Measurements from ENCODE around the gene GPANK1. TPM values are rescaled to one million over a fixed set of nuclear protein-coding genes. Genes with fewer than 3 reads are reported as not detected.

GPANK1 gene
- total RNA-seq, 4 donors from 2014 or later = 13.4 to 20.0 (median 16.7) TPM

DNA sequence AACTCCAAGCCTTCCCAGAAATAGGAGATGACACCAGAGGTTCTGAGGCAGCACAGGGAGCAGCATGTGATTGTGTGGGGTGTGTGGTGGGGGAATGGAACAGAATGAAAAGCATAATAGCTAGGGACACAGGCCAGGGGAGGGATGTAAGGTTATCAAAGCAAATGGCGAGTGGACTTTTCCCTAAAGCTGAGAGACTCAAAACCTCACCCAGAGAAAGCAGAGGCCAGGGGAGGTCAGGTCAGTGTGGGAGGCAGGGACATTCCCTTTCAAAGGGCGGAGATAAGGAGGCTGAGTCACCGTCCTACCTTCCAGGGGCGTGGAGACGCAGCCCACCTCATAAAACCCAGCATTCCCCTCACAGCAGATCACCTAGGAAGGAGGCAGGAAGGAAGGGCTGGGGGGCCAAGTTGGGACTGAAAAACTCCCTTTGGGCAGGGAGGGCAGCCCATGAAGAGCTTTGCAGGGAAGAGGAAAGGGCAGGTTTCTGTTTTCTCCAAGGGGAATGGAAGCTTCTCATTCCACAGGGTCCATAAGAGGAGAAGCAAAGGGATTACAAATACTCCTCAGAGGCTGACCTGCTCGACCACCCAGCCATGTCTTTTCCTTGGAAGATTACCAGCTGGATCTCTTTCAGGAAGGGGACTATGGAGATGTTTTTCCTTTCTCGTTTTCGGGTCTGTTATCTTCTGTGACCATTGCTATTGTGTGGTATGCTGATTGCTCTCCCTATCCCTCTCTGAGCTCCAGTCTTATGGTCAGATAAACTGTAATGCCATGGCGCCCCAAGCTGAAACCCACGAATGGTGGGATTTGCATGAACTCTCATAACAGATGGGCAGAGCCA is 25.7 kb upstream of the GPANK1 start:
- TF ChIP-seq, protein P1, sequence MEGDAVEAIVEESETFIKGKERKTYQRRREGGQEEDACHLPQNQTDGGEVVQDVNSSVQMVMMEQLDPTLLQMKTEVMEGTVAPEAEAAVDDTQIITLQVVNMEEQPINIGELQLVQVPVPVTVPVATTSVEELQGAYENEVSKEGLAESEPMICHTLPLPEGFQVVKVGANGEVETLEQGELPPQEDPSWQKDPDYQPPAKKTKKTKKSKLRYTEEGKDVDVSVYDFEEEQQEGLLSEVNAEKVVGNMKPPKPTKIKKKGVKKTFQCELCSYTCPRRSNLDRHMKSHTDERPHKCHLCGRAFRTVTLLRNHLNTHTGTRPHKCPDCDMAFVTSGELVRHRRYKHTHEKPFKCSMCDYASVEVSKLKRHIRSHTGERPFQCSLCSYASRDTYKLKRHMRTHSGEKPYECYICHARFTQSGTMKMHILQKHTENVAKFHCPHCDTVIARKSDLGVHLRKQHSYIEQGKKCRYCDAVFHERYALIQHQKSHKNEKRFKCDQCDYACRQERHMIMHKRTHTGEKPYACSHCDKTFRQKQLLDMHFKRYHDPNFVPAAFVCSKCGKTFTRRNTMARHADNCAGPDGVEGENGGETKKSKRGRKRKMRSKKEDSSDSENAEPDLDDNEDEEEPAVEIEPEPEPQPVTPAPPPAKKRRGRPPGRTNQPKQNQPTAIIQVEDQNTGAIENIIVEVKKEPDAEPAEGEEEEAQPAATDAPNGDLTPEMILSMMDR (IDR thresholded peaks at IDR 0.05; ENCODE audit: low read depth) = no peak

DNA sequence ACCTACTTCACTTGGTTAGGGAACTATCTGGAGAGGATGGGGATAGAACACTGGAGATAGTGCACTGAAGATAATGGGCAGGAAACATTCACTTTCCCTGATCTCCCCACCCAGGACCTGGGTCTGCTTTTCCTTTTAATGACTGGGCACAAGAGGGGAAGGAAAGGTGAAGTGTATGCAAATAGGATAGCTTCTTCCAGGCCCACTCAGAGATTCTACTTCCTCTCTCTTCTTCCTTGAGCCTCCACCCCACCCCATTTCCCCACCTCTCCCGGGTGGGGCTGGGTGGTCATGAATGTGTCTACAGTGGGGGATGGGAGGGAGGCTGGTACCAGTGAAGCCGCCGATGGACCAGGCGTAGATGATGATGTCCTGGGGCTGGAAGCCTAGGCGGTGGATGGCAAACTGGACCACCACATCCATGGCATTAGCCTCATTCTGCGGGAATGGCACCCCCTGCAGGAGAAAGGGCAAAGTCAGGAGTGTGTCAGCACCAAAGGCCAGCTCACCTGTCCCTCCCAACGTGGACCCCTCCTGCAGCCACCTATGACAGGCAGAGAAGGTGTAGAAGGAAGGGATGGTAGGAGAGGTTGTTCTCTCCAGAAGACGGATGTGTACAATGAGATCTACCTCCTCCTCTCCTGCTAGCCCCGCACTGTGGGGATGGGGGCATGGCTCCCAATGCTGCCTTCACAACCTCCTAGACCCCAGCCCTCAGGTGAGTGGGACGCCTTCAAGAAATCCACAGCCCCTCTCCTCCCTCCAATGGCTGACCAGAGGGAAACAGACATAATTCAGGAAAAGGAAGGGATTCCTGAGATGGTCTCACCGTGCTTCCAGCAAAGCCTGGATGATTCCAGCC is 24.7 kb upstream of the GPANK1 start:
- TF ChIP-seq, protein P1 (IDR thresholded peaks at IDR 0.05; ENCODE audit: low read depth) = no peak

DNA sequence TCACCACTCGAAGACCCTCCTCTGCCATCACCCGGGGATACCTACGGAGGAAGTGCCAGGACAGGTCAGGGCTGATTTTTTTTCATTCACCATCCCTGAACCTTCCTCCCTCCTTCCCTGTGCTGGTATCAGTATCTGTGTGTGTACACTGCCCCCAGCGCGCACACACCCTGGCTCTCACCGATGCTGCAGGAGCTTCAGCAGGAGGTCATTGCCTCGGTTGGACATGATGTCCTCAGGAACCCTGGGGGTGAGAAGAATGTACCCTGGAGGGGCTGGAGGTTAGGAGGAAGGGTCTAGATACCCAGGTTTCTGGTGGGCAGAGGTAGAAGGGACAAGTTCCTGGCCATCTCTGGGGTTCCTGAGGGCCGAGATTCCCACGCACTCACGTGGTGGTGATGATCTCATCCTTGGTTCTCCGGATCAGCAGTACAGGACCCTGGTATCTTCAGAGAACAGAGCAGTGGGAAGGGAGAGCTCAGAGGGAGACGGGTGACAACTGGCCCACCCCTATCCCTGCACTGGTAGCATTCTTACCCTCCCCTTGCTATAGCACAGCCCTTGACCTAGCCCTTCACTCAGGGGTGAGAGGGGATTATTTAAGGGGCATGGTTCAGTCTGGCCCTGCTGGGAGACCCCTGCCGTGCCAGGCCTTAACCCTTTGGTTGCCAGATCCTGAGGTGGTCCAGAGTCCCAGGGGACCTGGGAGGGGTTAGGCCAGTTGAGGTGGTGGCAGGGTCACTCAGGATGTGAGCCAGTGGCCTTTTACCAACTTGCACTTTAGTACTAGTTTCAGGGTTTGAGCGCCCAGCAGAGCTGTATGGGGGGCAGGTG is 23.3 kb upstream of the GPANK1 start:
- TF ChIP-seq, protein P1 (IDR thresholded peaks at IDR 0.05; ENCODE audit: low read depth) = no peak

DNA sequence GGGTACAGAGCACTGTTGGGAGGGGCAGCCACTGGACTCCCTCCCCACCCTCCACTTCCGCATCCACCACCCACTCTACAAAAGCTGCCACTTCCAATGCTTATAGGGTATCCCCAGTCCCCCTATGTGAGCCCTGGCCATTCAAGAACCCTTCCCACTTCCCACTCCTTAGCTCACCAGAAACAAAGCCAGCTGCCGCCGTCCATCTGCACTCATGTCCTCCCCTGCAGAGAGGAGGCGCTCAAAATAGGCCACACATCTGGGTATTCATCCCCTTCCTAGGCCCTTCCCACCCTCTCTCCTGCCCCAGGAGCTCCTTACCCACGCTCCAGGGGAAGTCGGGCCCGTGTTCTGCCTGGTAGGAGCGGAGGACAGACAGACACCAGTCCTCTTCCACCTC is 22.5 kb upstream of the GPANK1 start:
- TF ChIP-seq, protein P1 (IDR thresholded peaks at IDR 0.05; ENCODE audit: low read depth) = no peak

DNA sequence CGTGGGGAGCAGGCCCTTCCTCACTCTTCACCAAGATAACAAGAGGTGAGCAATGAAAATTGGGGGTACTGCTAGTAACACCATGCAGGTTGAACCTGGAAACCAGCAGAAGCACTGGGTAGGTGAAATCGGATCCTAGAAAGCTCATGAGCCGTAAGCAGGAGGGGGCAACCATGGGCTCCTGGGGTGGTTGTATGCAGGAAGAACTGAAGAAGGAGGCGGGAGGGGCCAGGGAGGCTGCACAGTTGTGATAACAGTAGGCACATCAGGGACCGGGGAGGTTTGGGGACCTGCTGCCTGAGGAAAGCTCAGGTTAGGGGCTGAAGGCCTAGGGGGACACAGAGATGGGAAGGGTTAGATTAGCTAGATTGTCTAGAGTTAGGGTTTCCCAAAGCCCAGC is 21.7 kb upstream of the GPANK1 start:
- TF ChIP-seq, protein P1 (IDR thresholded peaks at IDR 0.05; ENCODE audit: low read depth) = no peak

DNA sequence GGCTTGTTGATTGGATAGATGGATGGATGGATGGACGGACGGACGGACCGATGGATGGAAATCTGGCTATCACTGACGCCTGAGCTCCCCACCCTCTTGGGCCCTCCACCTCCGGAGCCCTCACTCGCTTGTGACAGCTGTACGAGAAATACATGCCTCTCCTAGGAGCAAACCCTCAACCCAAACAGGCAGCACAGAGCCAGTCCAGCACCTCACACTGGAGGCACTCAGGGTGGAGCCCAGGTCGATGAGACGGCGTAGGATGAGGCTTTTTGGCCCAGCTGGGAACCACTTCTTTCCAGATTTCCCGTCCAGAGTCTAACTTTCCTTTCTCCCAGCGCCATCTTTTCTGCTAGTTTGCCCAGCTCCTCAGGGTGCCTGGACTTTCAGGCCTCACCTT is 18.8 kb upstream of the GPANK1 start:
- TF ChIP-seq, protein P1 (IDR thresholded peaks at IDR 0.05; ENCODE audit: low read depth) = no peak

Data from subcutaneous adipose tissue (tissue), 4 donors.